ENCODE data around the gene AGBL1.
"Not testable (repeated sequence)": the region's sequence is repeated elsewhere in the genome, so short reads cannot be mapped to it uniquely, and the experiment has no call there.

Gene AGBL1

GRCh38 chr15:86871964-86872363 is 792.3 kb downstream of the AGBL1 start:
- DNase-seq (ENCODE audit: low read depth in 2 of 2), result no peak

- no peak for DNase-seq (ENCODE audit: low read depth in 2 of 2)
Observed at GRCh38 chr15:86872782-86873181, 793.1 kb downstream of the AGBL1 start.

- DNase-seq (ENCODE audit: low read depth in 2 of 2), result no peak
Observed at GRCh38 chr15:86875067-86875466, 795.4 kb downstream of the AGBL1 start.

- no peak for DNase-seq (ENCODE audit: low read depth in 2 of 2)
Observed at GRCh38 chr15:86876387-86876944, 796.8 kb downstream of the AGBL1 start.

GRCh38 chr15:86877171-86877631 is 797.5 kb downstream of the AGBL1 start:
- no peak for DNase-seq (ENCODE audit: low read depth in 2 of 2)

GRCh38 chr15:86878844-86879243 is 799.2 kb downstream of the AGBL1 start:
- DNase-seq (ENCODE audit: low read depth in 2 of 2), result not testable (repeated sequence)

- DNase-seq (ENCODE audit: low read depth in 2 of 2), result no peak
Observed at GRCh38 chr15:86879250-86880229, 799.9 kb downstream of the AGBL1 start.

- DNase-seq (ENCODE audit: low read depth in 2 of 2), result no peak
Observed at GRCh38 chr15:86885616-86886015, 805.9 kb downstream of the AGBL1 start.

- DNase-seq (ENCODE audit: low read depth in 2 of 2), result no peak
Observed at GRCh38 chr15:86892774-86893449, 813.2 kb downstream of the AGBL1 start.

GRCh38 chr15:86894269-86894668 is 814.6 kb downstream of the AGBL1 start:
- no peak for DNase-seq (ENCODE audit: low read depth in 2 of 2)

GRCh38 chr15:86903642-86904421 is 824.2 kb downstream of the AGBL1 start:
- DNase-seq (ENCODE audit: low read depth in 2 of 2), result no peak

- no peak for DNase-seq (ENCODE audit: low read depth in 2 of 2)
Observed at GRCh38 chr15:86905625-86906256, 826.1 kb downstream of the AGBL1 start.

GRCh38 chr15:86906376-86906775 is 826.7 kb downstream of the AGBL1 start:
- DNase-seq (ENCODE audit: low read depth in 2 of 2), result no peak

GRCh38 chr15:86911022-86911421 is 831.4 kb downstream of the AGBL1 start:
- no peak for DNase-seq (ENCODE audit: low read depth in 2 of 2)

- DNase-seq (ENCODE audit: low read depth in 2 of 2), result no peak
Observed at GRCh38 chr15:86912661-86913060, 833.0 kb downstream of the AGBL1 start.

GRCh38 chr15:86915811-86916331 is 836.2 kb downstream of the AGBL1 start:
- no peak for DNase-seq (ENCODE audit: low read depth in 2 of 2)

GRCh38 chr15:86916671-86917360 is 837.1 kb downstream of the AGBL1 start:
- no peak for DNase-seq (ENCODE audit: low read depth in 2 of 2)

GRCh38 chr15:86917361-86917671 is 837.6 kb downstream of the AGBL1 start:
- no peak for DNase-seq (ENCODE audit: low read depth in 2 of 2)

- no peak for DNase-seq (ENCODE audit: low read depth in 2 of 2)
Observed at GRCh38 chr15:86919581-86919980, 839.9 kb downstream of the AGBL1 start.

- no peak for DNase-seq (ENCODE audit: low read depth in 2 of 2)
Observed at GRCh38 chr15:86929461-86929860, 849.8 kb downstream of the AGBL1 start.

GRCh38 chr15:86932456-86932855 is 852.8 kb downstream of the AGBL1 start:
- DNase-seq (ENCODE audit: low read depth in 2 of 2), result no peak
